ENCODE results near the gene ADD1.

Gene ADD1

GRCh38 chr4:2861631-2862436 lies 18.2 kb downstream of the ADD1 start:
- no peak for DNase-seq

- no peak for DNase-seq
Observed at GRCh38 chr4:2862528-2862927, 18.9 kb downstream of the ADD1 start.

- no peak for DNase-seq
Observed at GRCh38 chr4:2863649-2864048, 20.0 kb downstream of the ADD1 start.

GRCh38 chr4:2865196-2865780 lies 21.6 kb downstream of the ADD1 start:
- DNase-seq, result no peak

GRCh38 chr4:2866160-2866861 lies 22.7 kb downstream of the ADD1 start:
- DNase-seq, result no peak

GRCh38 chr4:2866891-2867290 lies 23.2 kb downstream of the ADD1 start:
- no peak for DNase-seq

- no peak for DNase-seq
Observed at GRCh38 chr4:2867758-2868491, 24.3 kb downstream of the ADD1 start.

GRCh38 chr4:2868877-2869487 lies 25.3 kb downstream of the ADD1 start:
- DNase-seq, result no peak

GRCh38 chr4:2869659-2870058 lies 26.0 kb downstream of the ADD1 start:
- DNase-seq, result no peak

GRCh38 chr4:2870082-2870481 lies 26.4 kb downstream of the ADD1 start:
- DNase-seq, result no peak

- DNase-seq, result no peak
Observed at GRCh38 chr4:2871466-2871865, 27.8 kb downstream of the ADD1 start.

GRCh38 chr4:2871911-2872310 lies 28.3 kb downstream of the ADD1 start:
- DNase-seq, result no peak

GRCh38 chr4:2873329-2873728 lies 29.7 kb downstream of the ADD1 start:
- DNase-seq, result no peak

- DNase-seq, result no peak
Observed at GRCh38 chr4:2874861-2875260, 31.2 kb downstream of the ADD1 start.

- no peak for DNase-seq
Observed at GRCh38 chr4:2875556-2875955, 31.9 kb downstream of the ADD1 start.

GRCh38 chr4:2878346-2878745 lies 34.7 kb downstream of the ADD1 start:
- no peak for DNase-seq

- DNase-seq, result no peak
Observed at GRCh38 chr4:2879026-2879425, 35.4 kb downstream of the ADD1 start.

- no peak for DNase-seq
Observed at GRCh38 chr4:2881431-2881830, 37.8 kb downstream of the ADD1 start.

- DNase-seq, result no peak
Observed at GRCh38 chr4:2882341-2882740, 38.7 kb downstream of the ADD1 start.

- DNase-seq, result no peak
Observed at GRCh38 chr4:2886161-2886560, 42.5 kb downstream of the ADD1 start.

GRCh38 chr4:2886622-2887021 lies 43.0 kb downstream of the ADD1 start:
- no peak for DNase-seq

- no peak for DNase-seq
Observed at GRCh38 chr4:2887343-2887742, 43.7 kb downstream of the ADD1 start.

- DNase-seq, result no peak
Observed at GRCh38 chr4:2888886-2889285, 45.2 kb downstream of the ADD1 start.
